Neural cell (in vitro differentiated cells): ENCODE measurements around the gene DGCR8. TPM values are rescaled to one million over a fixed set of nuclear protein-coding genes. Genes with fewer than 3 reads are reported as not detected.

Experiments
- H2AFZ ChIP-seq: fragments of 200-600, 300-800 bp; sonication (generic), shearing (Covaris generic); 2 replicates; pipeline ENCODE4 v1.6.0; 2014; ENCODE audit warnings: low read depth, mild to moderate bottlenecking, antibody characterized with exemption, low read length, moderate library complexity
- H3F3A ChIP-seq: fragments of 200-600 bp; shearing (Covaris generic); 2 replicates; pipeline ENCODE4 v1.6.1; 2016; ENCODE audit warnings: mild to moderate bottlenecking, moderate library complexity, mixed read lengths, antibody characterized with exemption, low read length; ENCODE audit not compliant: insufficient read depth, poor library complexity, severe bottlenecking
- H3K27ac ChIP-seq: fragments of 200-600, 300-800 bp; sonication (generic), shearing (Covaris generic); 2 replicates; pipeline ENCODE4 v1.5.1; 2014; ENCODE audit warnings: mild to moderate bottlenecking, low read length, moderate library complexity
- H3K27me3 ChIP-seq: fragments of 300-800, 200-600 bp; sonication (generic), shearing (Covaris generic); 2 replicates; pipeline ENCODE4 v1.6.0; 2014; ENCODE audit warnings: mild to moderate bottlenecking, low read depth, low read length, moderate library complexity; ENCODE audit not compliant: insufficient read depth
- H3K36me3 ChIP-seq: fragments of 300-800, 200-600 bp; sonication (generic), shearing (Covaris generic); 2 replicates; pipeline ENCODE4 v1.5.1; 2014; ENCODE audit warnings: mild to moderate bottlenecking, antibody characterized with exemption, low read length, moderate library complexity; ENCODE audit not compliant: insufficient read depth
- H3K4me2 ChIP-seq: fragments of 300-800, 200-600 bp; sonication (generic), shearing (Covaris generic); 2 replicates; pipeline ENCODE4 v1.6.0; 2014; ENCODE audit warnings: mild to moderate bottlenecking, low read length
- H3K4me3 ChIP-seq: fragments of 300-800, 200-600 bp; sonication (generic), shearing (Covaris generic); 2 replicates; pipeline ENCODE4 v1.5.1; 2014; ENCODE audit warnings: mild to moderate bottlenecking, low read length, moderate library complexity
- H3K79me2 ChIP-seq: fragments of 200-600 bp; shearing (Covaris generic); replicated peaks from 2 replicates; pipeline ENCODE4 v1.6.0; 2014; ENCODE audit warnings: mild to moderate bottlenecking, low read length, moderate library complexity; ENCODE audit not compliant: insufficient read depth
- H3K9ac ChIP-seq: fragments of 300-800, 200-600 bp; sonication (generic), shearing (Covaris generic); 2 replicates; pipeline ENCODE4 v1.6.1; 2016; ENCODE audit warnings: mild to moderate bottlenecking, low read length, mixed read lengths
- H3K9me2 ChIP-seq: fragments of 200-600 bp; shearing (Covaris generic); 2 replicates; pipeline ENCODE4 v1.6.1; 2016; ENCODE audit warnings: mild to moderate bottlenecking, low read length, mixed read lengths; ENCODE audit not compliant: insufficient read depth
- H3K9me3 ChIP-seq: fragments of 200-600, 300-800 bp; sonication (generic), shearing (Covaris generic); 2 replicates; pipeline ENCODE4 v1.6.1; 2016; ENCODE audit warnings: mild to moderate bottlenecking, mixed run types, low read length, moderate library complexity, mixed read lengths
- H4K20me1 ChIP-seq: fragments of 200-600 bp; shearing (Covaris generic); 2 replicates; pipeline ENCODE4 v1.6.1; 2016; ENCODE audit warnings: mild to moderate bottlenecking, mixed run types; ENCODE audit not compliant: insufficient read depth
- EP300 ChIP-seq: fragments of 450-650 bp; conservative IDR thresholded peaks from 2 replicates; pipeline ENCODE4 v1.6.1; 2014; ENCODE audit warnings: antibody characterized with exemption, mild to moderate bottlenecking, moderate library complexity; ENCODE audit not compliant: poor library complexity, severe bottlenecking
- EZH2 ChIP-seq: fragments of 200-600, 300-800 bp; shearing (Covaris generic), sonication (generic); IDR thresholded peaks from 2 replicates; pipeline ENCODE4 v1.6.1; 2014; ENCODE audit warnings: antibody characterized with exemption, low read length, borderline replicate concordance, mild to moderate bottlenecking; ENCODE audit not compliant: insufficient read depth, poor library complexity, severe bottlenecking
- MXI1 ChIP-seq: fragments of 450-650 bp; conservative IDR thresholded peaks from 2 replicates; pipeline ENCODE4 v1.6.1; 2014; ENCODE audit warnings: antibody characterized with exemption, mild to moderate bottlenecking; ENCODE audit not compliant: poor library complexity, severe bottlenecking
- POLR2AphosphoS5 ChIP-seq: IDR thresholded peaks from 2 replicates; pipeline ENCODE4 v1.6.1; 2012
- RAD21 ChIP-seq: fragments of 450-650 bp; conservative IDR thresholded peaks from 2 replicates; pipeline ENCODE4 v1.6.1; 2014; ENCODE audit warnings: antibody characterized with exemption, mild to moderate bottlenecking, moderate library complexity
- SMC3 ChIP-seq: fragments of 450-650 bp; conservative IDR thresholded peaks from 2 replicates; pipeline ENCODE4 v1.6.1; 2014; ENCODE audit warnings: antibody characterized with exemption, mild to moderate bottlenecking, moderate library complexity; ENCODE audit not compliant: poor library complexity
- TAF1 ChIP-seq: IDR thresholded peaks from 2 replicates; pipeline ENCODE4 v1.6.1; 2012; ENCODE audit warnings: low read depth
- polyA plus RNA-seq: library from polyadenylated mRNA; depleted of rRNA; stranded (reverse); fragments of >200 nt; gene quantifications from 2 replicates; pipeline ENCODE4 v1.2.3, GENCODE V29; 2014
- TF ChIP-seq, protein P1 (sequence below): IDR thresholded peaks from 2 replicates; pipeline ENCODE4 v1.6.1; 2012; ENCODE audit warnings: borderline replicate concordance
- TF ChIP-seq, protein P2 (sequence below): fragments of 450-650 bp; IDR thresholded peaks from 2 replicates; pipeline ENCODE4 v1.5.1; 2014; ENCODE audit warnings: antibody characterized with exemption, mild to moderate bottlenecking, moderate library complexity; ENCODE audit not compliant: poor library complexity, severe bottlenecking

Gene DGCR8
- polyA plus RNA-seq, 1 donor from 2014 or later, result 48.9 TPM

DNA sequence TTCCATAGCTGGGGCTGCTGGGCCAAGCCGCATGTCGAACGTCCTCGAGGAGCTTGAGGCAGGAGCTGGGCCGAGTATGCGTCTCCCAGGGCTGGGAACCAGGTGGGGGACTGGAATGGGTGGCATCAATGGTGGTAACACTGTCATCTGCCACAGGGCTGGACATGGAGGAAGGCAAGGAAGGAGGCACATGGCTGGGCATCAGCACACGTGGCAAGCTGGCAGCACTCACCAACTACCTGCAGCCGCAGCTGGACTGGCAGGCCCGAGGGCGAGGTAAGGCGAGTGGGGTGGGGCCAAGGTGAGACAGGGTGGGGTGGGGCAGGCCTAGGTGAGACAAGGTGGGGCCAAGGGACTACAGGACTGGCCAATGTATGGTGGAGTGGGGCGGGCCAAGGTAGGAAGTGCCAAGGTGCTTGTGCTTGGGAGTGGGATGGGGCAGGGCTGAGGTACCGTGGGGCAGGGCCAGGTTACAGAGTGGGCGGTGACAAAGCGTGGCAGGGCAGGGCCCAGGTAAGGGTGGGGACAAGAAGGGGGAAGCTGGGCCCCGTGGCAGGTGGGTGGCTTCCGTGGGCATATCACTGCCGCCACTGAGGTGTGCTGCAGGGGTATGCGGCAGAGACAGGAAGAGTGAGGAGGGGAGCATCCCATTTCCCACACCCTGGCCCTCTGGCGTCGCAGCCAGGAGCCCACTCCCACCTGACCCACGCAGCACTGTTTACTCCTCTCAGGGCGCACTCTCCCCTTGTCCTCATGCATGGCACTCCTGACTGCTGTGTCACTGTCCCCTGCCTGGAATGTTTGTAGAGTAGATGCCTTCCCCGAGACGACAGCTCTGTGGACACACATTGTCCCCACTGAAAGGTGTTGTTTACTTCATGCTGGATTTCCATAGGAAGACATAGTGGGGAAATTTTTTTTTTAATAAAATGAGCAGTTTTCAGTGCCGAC lies 27.5 kb upstream of the DGCR8 start:
- Histone ChIP-seq H3F3A (no peaks in the 10 kb centered on the region), H3K9me2 (no peaks in the 10 kb centered on the region), H3K79me2 (no peaks in the 10 kb centered on the region), H3K9ac (no peak overlapping the region), H3K4me2 (no peak overlapping the region), H3K27ac (no peak overlapping the region), H3K36me3 (no peaks in the 10 kb centered on the region), H3K27me3 (no peaks in the 10 kb centered on the region), H4K20me1 (no peaks in the 10 kb centered on the region), H3K4me3 (no peak overlapping the region), H3K9me3 (no peaks in the 10 kb centered on the region), H2AFZ (no peak overlapping the region)
- TF ChIP-seq TAF1 (no peak), SMC3 (no peak), MXI1 (no peak), EP300 (no peak), POLR2AphosphoS5 (no peak), EZH2 (no peak), RAD21 (no peak)
- TF ChIP-seq, protein P1, sequence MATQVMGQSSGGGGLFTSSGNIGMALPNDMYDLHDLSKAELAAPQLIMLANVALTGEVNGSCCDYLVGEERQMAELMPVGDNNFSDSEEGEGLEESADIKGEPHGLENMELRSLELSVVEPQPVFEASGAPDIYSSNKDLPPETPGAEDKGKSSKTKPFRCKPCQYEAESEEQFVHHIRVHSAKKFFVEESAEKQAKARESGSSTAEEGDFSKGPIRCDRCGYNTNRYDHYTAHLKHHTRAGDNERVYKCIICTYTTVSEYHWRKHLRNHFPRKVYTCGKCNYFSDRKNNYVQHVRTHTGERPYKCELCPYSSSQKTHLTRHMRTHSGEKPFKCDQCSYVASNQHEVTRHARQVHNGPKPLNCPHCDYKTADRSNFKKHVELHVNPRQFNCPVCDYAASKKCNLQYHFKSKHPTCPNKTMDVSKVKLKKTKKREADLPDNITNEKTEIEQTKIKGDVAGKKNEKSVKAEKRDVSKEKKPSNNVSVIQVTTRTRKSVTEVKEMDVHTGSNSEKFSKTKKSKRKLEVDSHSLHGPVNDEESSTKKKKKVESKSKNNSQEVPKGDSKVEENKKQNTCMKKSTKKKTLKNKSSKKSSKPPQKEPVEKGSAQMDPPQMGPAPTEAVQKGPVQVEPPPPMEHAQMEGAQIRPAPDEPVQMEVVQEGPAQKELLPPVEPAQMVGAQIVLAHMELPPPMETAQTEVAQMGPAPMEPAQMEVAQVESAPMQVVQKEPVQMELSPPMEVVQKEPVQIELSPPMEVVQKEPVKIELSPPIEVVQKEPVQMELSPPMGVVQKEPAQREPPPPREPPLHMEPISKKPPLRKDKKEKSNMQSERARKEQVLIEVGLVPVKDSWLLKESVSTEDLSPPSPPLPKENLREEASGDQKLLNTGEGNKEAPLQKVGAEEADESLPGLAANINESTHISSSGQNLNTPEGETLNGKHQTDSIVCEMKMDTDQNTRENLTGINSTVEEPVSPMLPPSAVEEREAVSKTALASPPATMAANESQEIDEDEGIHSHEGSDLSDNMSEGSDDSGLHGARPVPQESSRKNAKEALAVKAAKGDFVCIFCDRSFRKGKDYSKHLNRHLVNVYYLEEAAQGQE, result no peak
- TF ChIP-seq, protein P2, sequence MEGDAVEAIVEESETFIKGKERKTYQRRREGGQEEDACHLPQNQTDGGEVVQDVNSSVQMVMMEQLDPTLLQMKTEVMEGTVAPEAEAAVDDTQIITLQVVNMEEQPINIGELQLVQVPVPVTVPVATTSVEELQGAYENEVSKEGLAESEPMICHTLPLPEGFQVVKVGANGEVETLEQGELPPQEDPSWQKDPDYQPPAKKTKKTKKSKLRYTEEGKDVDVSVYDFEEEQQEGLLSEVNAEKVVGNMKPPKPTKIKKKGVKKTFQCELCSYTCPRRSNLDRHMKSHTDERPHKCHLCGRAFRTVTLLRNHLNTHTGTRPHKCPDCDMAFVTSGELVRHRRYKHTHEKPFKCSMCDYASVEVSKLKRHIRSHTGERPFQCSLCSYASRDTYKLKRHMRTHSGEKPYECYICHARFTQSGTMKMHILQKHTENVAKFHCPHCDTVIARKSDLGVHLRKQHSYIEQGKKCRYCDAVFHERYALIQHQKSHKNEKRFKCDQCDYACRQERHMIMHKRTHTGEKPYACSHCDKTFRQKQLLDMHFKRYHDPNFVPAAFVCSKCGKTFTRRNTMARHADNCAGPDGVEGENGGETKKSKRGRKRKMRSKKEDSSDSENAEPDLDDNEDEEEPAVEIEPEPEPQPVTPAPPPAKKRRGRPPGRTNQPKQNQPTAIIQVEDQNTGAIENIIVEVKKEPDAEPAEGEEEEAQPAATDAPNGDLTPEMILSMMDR, result no peak

DNA sequence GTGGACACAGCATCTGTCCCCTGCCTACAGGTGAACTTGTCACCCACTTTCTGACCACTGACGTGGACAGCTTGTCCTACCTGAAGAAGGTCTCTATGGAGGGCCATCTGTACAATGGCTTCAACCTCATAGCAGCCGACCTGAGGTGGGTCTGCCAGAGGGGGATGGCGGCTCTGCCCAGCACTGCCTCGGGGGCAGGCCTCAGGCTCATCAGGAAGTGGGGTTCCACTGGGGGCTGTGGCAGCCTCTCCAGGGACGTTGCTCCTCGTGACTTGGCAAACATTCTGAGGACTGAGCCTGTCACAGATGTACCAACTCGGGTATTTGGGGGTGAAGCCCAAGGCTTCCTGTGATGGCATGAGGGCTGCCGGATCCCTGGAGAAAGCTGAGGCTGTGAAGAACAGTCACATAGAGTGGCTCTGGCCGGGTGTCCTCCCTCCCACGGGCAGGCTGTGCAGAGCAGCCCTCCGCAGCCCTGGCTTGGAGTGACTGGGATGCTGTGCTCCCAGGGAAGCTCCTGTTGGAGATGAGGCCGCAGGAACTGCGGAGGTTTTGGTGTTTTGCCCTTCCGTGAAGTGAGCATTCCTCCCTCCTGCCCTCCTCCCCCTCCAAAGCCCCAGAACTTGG lies 26.5 kb upstream of the DGCR8 start:
- no peaks in the 10 kb centered on the region for H3F3A ChIP-seq
- no peak overlapping the region for H3K4me2 ChIP-seq
- H2AFZ ChIP-seq, result no peak overlapping the region
- no peak overlapping the region for H3K9ac ChIP-seq
- H3K27me3 ChIP-seq, result no peaks in the 10 kb centered on the region
- H3K9me3 ChIP-seq, result no peaks in the 10 kb centered on the region
- no peak for TF ChIP-seq TAF1
- H3K4me3 ChIP-seq, result no peak overlapping the region
- H3K9me2 ChIP-seq, result no peaks in the 10 kb centered on the region
- H3K27ac ChIP-seq, result no peak overlapping the region
- H3K36me3 ChIP-seq, result no peaks in the 10 kb centered on the region
- H3K79me2 ChIP-seq, result no peaks in the 10 kb centered on the region
- H4K20me1 ChIP-seq, result no peaks in the 10 kb centered on the region
